Measurements from ENCODE around the gene TSHZ3. TPM values are rescaled to one million over a fixed set of nuclear protein-coding genes. Genes with fewer than 3 reads are reported as not detected.
A peak's percentile ranks its signal among the peaks of the same experiment; 100 is the strongest.

Gene TSHZ3
- total RNA-seq, 6 experiments from 2014 or later, result 9.1 to 14.0 (median 13.1) TPM

DNA sequence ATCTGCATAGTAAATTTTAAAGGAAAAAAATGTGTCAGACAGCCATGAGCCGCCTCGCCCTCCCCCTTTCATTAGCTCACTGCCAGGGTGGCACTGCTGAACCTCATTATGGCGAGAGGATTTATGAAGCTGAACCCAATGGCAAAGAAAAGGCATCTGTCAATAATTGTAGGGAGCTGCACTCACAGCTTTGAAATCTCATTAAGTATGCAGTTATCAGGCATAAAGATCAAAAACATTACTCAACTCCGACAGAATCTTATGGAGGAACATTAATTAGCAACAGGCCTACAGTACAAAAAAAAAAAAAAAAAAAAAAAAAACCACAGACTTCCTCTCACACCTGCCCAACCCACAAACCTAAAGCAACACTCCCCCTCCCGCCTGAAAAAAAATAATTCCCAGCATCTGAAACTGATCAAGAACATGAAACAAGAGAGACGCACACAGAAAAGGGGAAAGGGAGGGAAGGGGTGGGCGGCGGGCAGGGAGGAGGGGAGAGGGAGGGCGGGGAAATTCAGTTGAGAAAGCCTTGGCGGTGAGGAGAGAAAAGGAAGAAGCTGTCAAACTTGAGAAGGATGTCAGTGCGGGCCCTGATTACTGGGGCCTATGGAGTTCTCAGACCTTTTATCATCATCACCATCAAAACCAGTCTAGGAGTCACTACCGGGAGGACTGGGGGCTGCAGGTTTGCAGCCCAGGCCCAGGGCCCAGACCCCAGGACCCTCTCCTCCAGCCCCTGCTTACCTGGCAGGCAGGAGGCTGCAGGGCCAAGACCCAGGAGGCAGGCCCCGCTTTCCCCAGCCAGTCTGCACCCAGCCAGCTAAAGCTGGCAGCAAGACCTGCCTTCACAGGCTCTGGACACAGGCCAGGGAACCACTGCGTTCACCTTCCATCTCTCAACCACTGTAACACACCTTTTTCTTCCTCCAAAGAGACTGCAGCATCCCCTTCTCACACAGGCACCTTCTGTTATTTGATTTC lies 8.9 kb downstream of the TSHZ3 start:
- TF ChIP-seq, protein P1, sequence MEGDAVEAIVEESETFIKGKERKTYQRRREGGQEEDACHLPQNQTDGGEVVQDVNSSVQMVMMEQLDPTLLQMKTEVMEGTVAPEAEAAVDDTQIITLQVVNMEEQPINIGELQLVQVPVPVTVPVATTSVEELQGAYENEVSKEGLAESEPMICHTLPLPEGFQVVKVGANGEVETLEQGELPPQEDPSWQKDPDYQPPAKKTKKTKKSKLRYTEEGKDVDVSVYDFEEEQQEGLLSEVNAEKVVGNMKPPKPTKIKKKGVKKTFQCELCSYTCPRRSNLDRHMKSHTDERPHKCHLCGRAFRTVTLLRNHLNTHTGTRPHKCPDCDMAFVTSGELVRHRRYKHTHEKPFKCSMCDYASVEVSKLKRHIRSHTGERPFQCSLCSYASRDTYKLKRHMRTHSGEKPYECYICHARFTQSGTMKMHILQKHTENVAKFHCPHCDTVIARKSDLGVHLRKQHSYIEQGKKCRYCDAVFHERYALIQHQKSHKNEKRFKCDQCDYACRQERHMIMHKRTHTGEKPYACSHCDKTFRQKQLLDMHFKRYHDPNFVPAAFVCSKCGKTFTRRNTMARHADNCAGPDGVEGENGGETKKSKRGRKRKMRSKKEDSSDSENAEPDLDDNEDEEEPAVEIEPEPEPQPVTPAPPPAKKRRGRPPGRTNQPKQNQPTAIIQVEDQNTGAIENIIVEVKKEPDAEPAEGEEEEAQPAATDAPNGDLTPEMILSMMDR (IDR thresholded peaks at IDR 0.05), result no peak
- H3K27ac Mint-ChIP-seq, result peak overlapping the region; percentile 52
- H3K9me3 Mint-ChIP-seq, result no peaks in the 10 kb centered on the region
- peak overlapping the region; percentile 31 for H3K4me3 Mint-ChIP-seq
- no peaks in the 10 kb centered on the region; the same call in 1 of the 2 replicates for H3K27me3 Mint-ChIP-seq (ENCODE audit: insufficient read depth)
- peaks cover 73% of the 10 kb centered on the region for H3K4me1 Mint-ChIP-seq (ENCODE audit: low read depth)
- 0 out of 2 replicates have a peak, but pooled peaks cover 3% of the 10 kb centered on the region for H3K36me3 Mint-ChIP-seq (ENCODE audit: low read depth)
- DNase-seq, result peak; percentile 47

GRCh38 chr19:31339411-31339810 lies 9.8 kb downstream of the TSHZ3 start:
- no peaks in the 10 kb centered on the region; the same call in 1 of the 2 replicates for H3K27me3 Mint-ChIP-seq (ENCODE audit: insufficient read depth)
- H3K9me3 Mint-ChIP-seq, result no peaks in the 10 kb centered on the region
- no peak for DNase-seq
- TF ChIP-seq, protein P1 (IDR thresholded peaks at IDR 0.05), result no peak
- no peak overlapping the region for H3K27ac Mint-ChIP-seq
- no peaks in the 10 kb centered on the region for H3K36me3 Mint-ChIP-seq (ENCODE audit: low read depth)
- peaks cover 74% of the 10 kb centered on the region for H3K4me1 Mint-ChIP-seq (ENCODE audit: low read depth)
- no peak overlapping the region; the same call in 1 of the 2 replicates for H3K4me3 Mint-ChIP-seq

GRCh38 chr19:31338069-31338776 lies 11.0 kb downstream of the TSHZ3 start:
- peaks cover 2% of the 10 kb centered on the region for H3K27me3 Mint-ChIP-seq (ENCODE audit: insufficient read depth)
- no peaks in the 10 kb centered on the region for H3K36me3 Mint-ChIP-seq (ENCODE audit: low read depth)
- H3K4me3 Mint-ChIP-seq, result no peak overlapping the region
- H3K27ac Mint-ChIP-seq, result peak overlapping the region; percentile 27
- peak; percentile 49 for DNase-seq
- no peaks in the 10 kb centered on the region for H3K9me3 Mint-ChIP-seq
- H3K4me1 Mint-ChIP-seq (ENCODE audit: low read depth), result peaks cover 77% of the 10 kb centered on the region
- TF ChIP-seq, protein P1 (IDR thresholded peaks at IDR 0.05), result peak; percentile 81

DNA sequence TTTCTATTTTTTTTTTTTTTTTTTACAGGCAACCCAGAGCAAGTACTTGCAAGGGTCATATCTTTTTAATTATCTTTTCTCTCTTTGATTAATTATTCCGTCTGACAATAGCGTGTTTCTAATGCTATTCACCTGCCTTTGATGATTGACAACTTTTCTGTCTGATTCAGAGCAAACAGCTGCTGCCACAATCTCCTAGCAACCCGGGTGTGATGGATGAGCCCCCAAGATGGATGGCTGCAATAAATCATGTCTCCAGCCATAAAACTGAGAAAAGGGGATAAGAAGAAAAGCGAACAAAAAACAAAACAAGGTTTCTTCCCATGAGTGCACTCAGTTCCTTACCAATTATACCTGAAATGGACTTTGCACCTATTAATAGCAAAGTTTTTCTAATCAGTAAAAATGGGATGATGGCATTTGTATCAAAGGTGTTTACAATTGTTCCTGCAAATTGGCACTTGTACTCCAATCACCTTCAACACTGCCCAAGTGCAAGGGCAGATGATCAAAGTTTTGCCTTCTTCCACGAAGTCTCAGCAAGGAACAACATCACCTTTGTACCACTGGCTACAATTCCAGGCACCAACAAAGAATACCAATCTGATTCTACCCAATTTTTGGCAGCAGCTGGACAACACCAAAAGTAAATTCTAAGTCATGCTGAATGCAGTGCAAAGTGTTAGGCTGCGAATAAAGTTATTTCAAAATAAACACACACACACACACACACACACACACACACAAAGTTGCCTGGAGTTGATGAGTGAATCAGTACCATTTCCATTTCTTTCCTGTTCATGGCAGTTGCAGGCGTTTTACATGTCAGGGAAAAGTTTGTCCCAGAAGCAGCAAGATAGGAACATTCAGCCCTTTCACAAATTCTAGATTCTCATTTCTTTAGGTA lies 12.0 kb downstream of the TSHZ3 start:
- H3K27me3 Mint-ChIP-seq (ENCODE audit: insufficient read depth), result peaks cover 2% of the 10 kb centered on the region
- H3K4me3 Mint-ChIP-seq, result no peak overlapping the region
- H3K4me1 Mint-ChIP-seq (ENCODE audit: low read depth), result peaks cover 78% of the 10 kb centered on the region
- TF ChIP-seq, protein P1 (IDR thresholded peaks at IDR 0.05), result no peak
- DNase-seq, result no peak
- peak overlapping the region; percentile 27; the same call in 1 of the 2 replicates for H3K27ac Mint-ChIP-seq
- no peaks in the 10 kb centered on the region for H3K9me3 Mint-ChIP-seq
- no peaks in the 10 kb centered on the region for H3K36me3 Mint-ChIP-seq (ENCODE audit: low read depth)

GRCh38 chr19:31335716-31336115 lies 13.5 kb downstream of the TSHZ3 start:
- Mint-ChIP-seq H3K27me3 (ENCODE audit: insufficient read depth) (peaks cover 2% of the 10 kb centered on the region), H3K4me1 (ENCODE audit: low read depth) (peaks cover 82% of the 10 kb centered on the region), H3K27ac (no peak overlapping the region; the same call in 1 of the 2 replicates), H3K36me3 (ENCODE audit: low read depth) (peaks cover 5% of the 10 kb centered on the region; the same call in 1 of the 2 replicates), H3K9me3 (no peaks in the 10 kb centered on the region), H3K4me3 (no peak overlapping the region)
- DNase-seq, result no peak
- TF ChIP-seq, protein P1 (IDR thresholded peaks at IDR 0.05), result no peak
